T47D (cell line): ENCODE data around the gene RBBP6.
A peak's percentile ranks its signal among the peaks of the same experiment; 100 is the strongest.
"Not testable (repeated sequence)": the region's sequence is repeated elsewhere in the genome, so short reads cannot be mapped to it uniquely, and the experiment has no call there.

ENCODE experiments used
- DNase-seq, 2 experiments: peaks; one replicate each; pipeline versions ENCODE4 v3.0.0 to v3.0.0-alpha.2; 2011 to 2012; ENCODE audit warnings: low read depth in 1 of 2, low spot score in 1 of 2
- JUND ChIP-seq: IDR thresholded peaks from 2 replicates; pipeline ENCODE4 v1.6.1; 2012; ENCODE audit warnings: low read depth
- in situ Hi-C: cut with HindIII; loops from 2 replicates; pipeline ENCODE4 v1.10.0; 2016; ENCODE audit warnings: low sequenced_read_pairs, low pct_unique_long_range_greater_than_20kb

RBBP6 gene, protein sequence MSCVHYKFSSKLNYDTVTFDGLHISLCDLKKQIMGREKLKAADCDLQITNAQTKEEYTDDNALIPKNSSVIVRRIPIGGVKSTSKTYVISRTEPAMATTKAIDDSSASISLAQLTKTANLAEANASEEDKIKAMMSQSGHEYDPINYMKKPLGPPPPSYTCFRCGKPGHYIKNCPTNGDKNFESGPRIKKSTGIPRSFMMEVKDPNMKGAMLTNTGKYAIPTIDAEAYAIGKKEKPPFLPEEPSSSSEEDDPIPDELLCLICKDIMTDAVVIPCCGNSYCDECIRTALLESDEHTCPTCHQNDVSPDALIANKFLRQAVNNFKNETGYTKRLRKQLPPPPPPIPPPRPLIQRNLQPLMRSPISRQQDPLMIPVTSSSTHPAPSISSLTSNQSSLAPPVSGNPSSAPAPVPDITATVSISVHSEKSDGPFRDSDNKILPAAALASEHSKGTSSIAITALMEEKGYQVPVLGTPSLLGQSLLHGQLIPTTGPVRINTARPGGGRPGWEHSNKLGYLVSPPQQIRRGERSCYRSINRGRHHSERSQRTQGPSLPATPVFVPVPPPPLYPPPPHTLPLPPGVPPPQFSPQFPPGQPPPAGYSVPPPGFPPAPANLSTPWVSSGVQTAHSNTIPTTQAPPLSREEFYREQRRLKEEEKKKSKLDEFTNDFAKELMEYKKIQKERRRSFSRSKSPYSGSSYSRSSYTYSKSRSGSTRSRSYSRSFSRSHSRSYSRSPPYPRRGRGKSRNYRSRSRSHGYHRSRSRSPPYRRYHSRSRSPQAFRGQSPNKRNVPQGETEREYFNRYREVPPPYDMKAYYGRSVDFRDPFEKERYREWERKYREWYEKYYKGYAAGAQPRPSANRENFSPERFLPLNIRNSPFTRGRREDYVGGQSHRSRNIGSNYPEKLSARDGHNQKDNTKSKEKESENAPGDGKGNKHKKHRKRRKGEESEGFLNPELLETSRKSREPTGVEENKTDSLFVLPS (N-terminal part only)

GRCh38 chr16:24539295-24539849 is at the start of gene RBBP6:
TSS of gene RBBP6 (plus strand) at chr16:24539566. CDS start at chr16:24540627, 1,061 bp downstream.
- TF ChIP-seq JUND = peak; percentile 20; the same call in 1 of the 2 replicates
- peak; percentile 66 to 98 for DNase-seq
- in situ Hi-C loops = no loop called here

DNA sequence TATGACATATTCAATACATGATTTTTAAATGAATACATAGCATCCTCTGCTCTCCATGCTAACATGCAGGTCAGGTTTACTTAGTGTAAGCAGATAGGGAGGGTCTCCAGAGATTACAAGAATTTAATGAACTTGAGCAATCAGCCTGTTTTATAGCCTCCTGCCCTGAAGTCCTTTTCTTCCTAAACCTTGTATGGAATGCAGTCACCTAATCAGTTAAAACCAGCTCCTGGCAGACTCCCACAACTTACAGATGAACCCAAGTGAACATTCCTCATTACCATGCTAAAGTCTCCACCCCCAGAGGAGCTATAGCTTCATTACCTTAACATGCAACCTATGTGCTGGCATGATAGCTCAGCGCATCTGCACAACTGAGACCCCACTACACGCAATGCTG is 48.5 kb upstream of the RBBP6 start:
- DNase-seq = no peak
- no peak for TF ChIP-seq JUND
- in situ Hi-C loops = no loop called here

DNA sequence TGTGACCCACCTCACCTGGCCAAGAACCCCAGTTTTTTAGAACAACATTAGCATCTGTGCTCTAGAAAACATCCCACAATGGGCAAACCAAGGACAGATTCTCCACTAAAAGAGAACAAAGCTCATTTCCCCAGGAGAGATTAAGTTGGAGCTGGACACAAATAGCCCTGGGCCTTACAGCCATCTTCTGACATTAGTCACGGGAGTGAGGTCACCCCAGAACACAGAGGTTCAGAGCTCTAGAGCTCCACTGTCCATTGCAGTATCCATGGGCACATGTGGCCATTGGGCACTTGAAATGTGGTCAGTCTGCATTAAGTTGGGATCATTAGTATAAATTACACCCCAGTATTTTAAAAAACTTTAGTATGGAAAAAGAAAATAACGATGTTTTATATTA is 47.6 kb upstream of the RBBP6 start:
- no peak for TF ChIP-seq JUND
- in situ Hi-C loops = no loop called here
- DNase-seq = no peak

DNA sequence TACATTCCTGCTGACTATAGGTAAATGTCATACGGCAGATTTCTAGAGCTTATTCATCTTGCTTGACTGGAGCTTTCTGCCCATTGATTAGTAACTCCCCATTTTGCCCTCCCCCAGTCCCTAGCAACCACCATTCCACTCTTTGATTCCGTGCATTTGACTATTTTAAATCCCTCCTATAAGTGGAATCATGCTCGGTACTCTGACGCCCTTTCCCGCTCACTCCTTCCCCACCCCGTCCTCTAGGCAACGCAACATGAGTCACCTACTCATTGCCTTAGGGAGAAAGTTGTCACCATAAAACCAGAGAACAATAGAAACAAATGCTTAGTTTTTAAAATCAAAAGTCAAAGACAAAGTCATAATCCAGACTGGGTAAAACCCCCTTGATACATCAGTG is 45.5 kb upstream of the RBBP6 start:
- in situ Hi-C loops = no loop called here
- no peak for TF ChIP-seq JUND
- DNase-seq = no peak

DNA sequence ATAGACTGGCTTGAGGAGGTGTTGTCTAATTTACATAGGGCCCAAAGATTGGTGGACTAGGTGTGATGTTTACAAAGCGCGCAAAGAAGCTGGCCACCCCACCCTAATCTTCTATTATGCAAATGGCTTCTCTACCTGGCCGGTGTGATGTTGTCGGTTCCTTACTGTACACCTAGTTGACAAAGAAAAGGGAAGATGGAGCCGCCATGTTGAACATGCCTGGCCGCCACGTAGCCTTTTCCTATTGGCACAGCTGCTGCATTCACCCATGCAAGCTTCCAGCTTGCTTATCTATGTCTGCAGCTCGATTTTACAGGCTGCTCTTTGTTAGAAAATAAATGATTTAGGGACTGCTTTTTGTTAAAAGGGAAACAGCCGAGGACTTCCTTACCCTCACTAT is 44.2 kb upstream of the RBBP6 start:
- DNase-seq, in situ Hi-C loops: not testable (repeated sequence)

GRCh38 chr16:24497440-24497839 is 41.9 kb upstream of the RBBP6 start:
- peak in 1 of 2 experiments; percentile 26 for DNase-seq
- in situ Hi-C loops = no loop called here

GRCh38 chr16:24499193-24499814 is 40.1 kb upstream of the RBBP6 start:
- no peak for TF ChIP-seq JUND
- in situ Hi-C loops = no loop called here
- DNase-seq = peak in 1 of 2 experiments; percentile 53

More at GRCh38 chr16:24497440-24497839, 41.9 kb upstream of the RBBP6 start:
- TF ChIP-seq JUND = no peak

GRCh38 chr16:24504472-24505345 is 34.7 kb upstream of the RBBP6 start:
- in situ Hi-C loops = no loop called here
- peak; percentile 52 to 79 for DNase-seq
- no peak for TF ChIP-seq JUND

DNA sequence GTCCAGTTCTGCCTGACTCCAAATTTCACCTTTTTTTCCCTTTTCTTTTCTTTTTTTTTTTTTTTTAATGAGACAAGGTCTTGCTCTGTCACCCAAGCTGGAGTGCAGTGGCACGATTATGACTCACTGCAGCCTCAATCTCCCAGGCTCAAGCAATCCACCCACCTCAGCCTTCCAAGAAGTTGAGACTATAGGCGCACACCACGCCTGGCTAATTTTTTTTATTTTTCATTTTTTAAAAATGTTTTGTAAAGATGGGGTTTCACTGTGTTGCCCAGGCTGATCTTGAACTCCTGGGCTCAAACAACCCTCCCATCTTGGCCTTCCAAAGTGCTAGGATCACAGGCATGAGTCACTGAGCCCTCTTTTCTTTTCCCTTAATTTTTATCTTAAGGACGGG is 33.4 kb upstream of the RBBP6 start:
- no peak for TF ChIP-seq JUND
- in situ Hi-C loops = no loop called here
- DNase-seq = no peak

- no peak for TF ChIP-seq JUND
- DNase-seq = no peak
- in situ Hi-C loops = no loop called here
These were observed 31.3 kb upstream of the RBBP6 start for GRCh38 chr16:24507959-24508480.

- no peak for TF ChIP-seq JUND
- in situ Hi-C loops = no loop called here
These were observed 30.8 kb upstream of the RBBP6 start for GRCh38 chr16:24508614-24509013.

More at GRCh38 chr16:24508614-24509013, 30.8 kb upstream of the RBBP6 start:
- no peak for DNase-seq
